ENCODE measurements around the gene SART3. TPM values are rescaled to one million over a fixed set of nuclear protein-coding genes. Genes with fewer than 3 reads are reported as not detected.

SART3 gene
- polyA plus RNA-seq, 1 experiment: 23.1 TPM

- no peak for TF ChIP-seq CTCF (IDR thresholded peaks at IDR 0.05; ENCODE audit: insufficient read depth, low read depth, low read length)
- DNase-seq (ENCODE audit: low read depth): no peak
- Histone ChIP-seq H3K36me3 (ENCODE audit: control insufficient read depth, insufficient read depth, low read length) (peaks cover 13% of the 10 kb centered on the region), H3K27me3 (ENCODE audit: control insufficient read depth, insufficient read depth, low read length) (no peaks in the 10 kb centered on the region), H3K4me3 (ENCODE audit: low read depth, low read length) (no peak overlapping the region)
- ChIA-PET POLR2A (no interaction called here), CTCF (interaction anchor here (0.7 to 19.7 kb wide), 9 partner anchors 40 to 386 kb away, joined by 3 to 460 read pairs (median 4); no protein-coding TSS in a partner anchor)
Observed at GRCh38 chr12:108565146-108565545, 4.2 kb upstream of the SART3 start.

- DNase-seq (ENCODE audit: low read depth): no peak
- no peak for TF ChIP-seq CTCF (IDR thresholded peaks at IDR 0.05; ENCODE audit: insufficient read depth, low read depth, low read length)
- H3K36me3 ChIP-seq (ENCODE audit: control insufficient read depth, insufficient read depth, low read length): peaks cover 13% of the 10 kb centered on the region
- CTCF ChIA-PET: interaction anchor here (0.7 to 19.7 kb wide), 11 partner anchors 12 to 529 kb away, joined by 3 to 460 read pairs (median 4); no protein-coding TSS in a partner anchor
- H3K4me3 ChIP-seq (ENCODE audit: low read depth, low read length): no peak overlapping the region
- H3K27me3 ChIP-seq (ENCODE audit: control insufficient read depth, insufficient read depth, low read length): no peaks in the 10 kb centered on the region
- POLR2A ChIA-PET: no interaction called here
Observed at GRCh38 chr12:108564724-108565123, 3.8 kb upstream of the SART3 start.

- H3K4me3 ChIP-seq (ENCODE audit: low read depth, low read length): no peak overlapping the region
- peaks cover 12% of the 10 kb centered on the region for H3K36me3 ChIP-seq (ENCODE audit: control insufficient read depth, insufficient read depth, low read length)
- no peak for TF ChIP-seq CTCF (IDR thresholded peaks at IDR 0.05; ENCODE audit: insufficient read depth, low read depth, low read length)
- H3K27me3 ChIP-seq (ENCODE audit: control insufficient read depth, insufficient read depth, low read length): no peaks in the 10 kb centered on the region
- ChIA-PET CTCF (interaction anchor here (0.6 to 19.7 kb wide), 14 partner anchors 13 to 530 kb away, joined by 3 to 460 read pairs (median 4); no protein-coding TSS in a partner anchor), POLR2A (no interaction called here)
- DNase-seq (ENCODE audit: low read depth): no peak
Observed at GRCh38 chr12:108563804-108564151, 2.8 kb upstream of the SART3 start.

GRCh38 chr12:108563136-108563803, 2.3 kb upstream of the SART3 start:
- no peaks in the 10 kb centered on the region for H3K27me3 ChIP-seq (ENCODE audit: control insufficient read depth, insufficient read depth, low read length)
- H3K36me3 ChIP-seq (ENCODE audit: control insufficient read depth, insufficient read depth, low read length): peaks cover 11% of the 10 kb centered on the region
- CTCF ChIA-PET: interaction anchor here (0.6 to 19.7 kb wide), 12 partner anchors 23 to 531 kb away, joined by 3 to 460 read pairs (median 4); partner anchors contain the start of gene TMEM119
- H3K4me3 ChIP-seq (ENCODE audit: low read depth, low read length): peak overlapping the region; percentile 82
- POLR2A ChIA-PET: no interaction called here
- no peak for DNase-seq (ENCODE audit: low read depth)
- peak; percentile 94 for TF ChIP-seq CTCF (IDR thresholded peaks at IDR 0.05; ENCODE audit: insufficient read depth, low read depth, low read length)

- H3K27me3 ChIP-seq (ENCODE audit: control insufficient read depth, insufficient read depth, low read length): no peaks in the 10 kb centered on the region
- no peak for TF ChIP-seq CTCF (IDR thresholded peaks at IDR 0.05; ENCODE audit: insufficient read depth, low read depth, low read length)
- ChIA-PET CTCF (interaction anchor here (0.8 to 19.7 kb wide), 8 partner anchors 35 to 388 kb away, joined by 3 to 460 read pairs (median 4); partner anchors contain the start of gene TMEM119), POLR2A (no interaction called here)
- peak within 1 kb of the TSS; percentile 94 for H3K4me3 ChIP-seq (ENCODE audit: low read depth, low read length)
- peak; percentile 70 for DNase-seq (ENCODE audit: low read depth)
- H3K36me3 ChIP-seq (ENCODE audit: control insufficient read depth, insufficient read depth, low read length): peaks cover 11% of the 10 kb centered on the region
Observed at GRCh38 chr12:108562348-108563135, 1.6 kb upstream of the SART3 start, which contains the start of gene ISCU. TSS of gene ISCU (plus strand) at chr12:108562596. CDS start at chr12:108562623, 27 bp downstream.
